Rectal smooth muscle tissue (tissue), 1 donor: ENCODE results near the gene ZNF526.

ENCODE experiments used
- H3K27ac ChIP-seq: one replicate; pipeline ENCODE4 v1.7.0; 2013; ENCODE audit warnings: low read depth, low read length, inconsistent platforms
- H3K27me3 ChIP-seq: one replicate; pipeline ENCODE4 v1.7.0; 2013; ENCODE audit warnings: low read length; ENCODE audit not compliant: control insufficient read depth, insufficient read depth
- H3K36me3 ChIP-seq: one replicate; pipeline ENCODE4 v1.7.0; 2013; ENCODE audit warnings: low read length; ENCODE audit not compliant: control insufficient read depth, insufficient read depth
- H3K4me1 ChIP-seq: one replicate; pipeline ENCODE4 v1.7.0; 2013; ENCODE audit warnings: low read length; ENCODE audit not compliant: control insufficient read depth, insufficient read depth
- H3K4me3 ChIP-seq: one replicate; pipeline ENCODE4 v1.7.0; 2013; ENCODE audit warnings: low read length
- H3K9ac ChIP-seq: one replicate; pipeline ENCODE4 v1.7.0; 2013; ENCODE audit warnings: low read length

Gene ZNF526

DNA sequence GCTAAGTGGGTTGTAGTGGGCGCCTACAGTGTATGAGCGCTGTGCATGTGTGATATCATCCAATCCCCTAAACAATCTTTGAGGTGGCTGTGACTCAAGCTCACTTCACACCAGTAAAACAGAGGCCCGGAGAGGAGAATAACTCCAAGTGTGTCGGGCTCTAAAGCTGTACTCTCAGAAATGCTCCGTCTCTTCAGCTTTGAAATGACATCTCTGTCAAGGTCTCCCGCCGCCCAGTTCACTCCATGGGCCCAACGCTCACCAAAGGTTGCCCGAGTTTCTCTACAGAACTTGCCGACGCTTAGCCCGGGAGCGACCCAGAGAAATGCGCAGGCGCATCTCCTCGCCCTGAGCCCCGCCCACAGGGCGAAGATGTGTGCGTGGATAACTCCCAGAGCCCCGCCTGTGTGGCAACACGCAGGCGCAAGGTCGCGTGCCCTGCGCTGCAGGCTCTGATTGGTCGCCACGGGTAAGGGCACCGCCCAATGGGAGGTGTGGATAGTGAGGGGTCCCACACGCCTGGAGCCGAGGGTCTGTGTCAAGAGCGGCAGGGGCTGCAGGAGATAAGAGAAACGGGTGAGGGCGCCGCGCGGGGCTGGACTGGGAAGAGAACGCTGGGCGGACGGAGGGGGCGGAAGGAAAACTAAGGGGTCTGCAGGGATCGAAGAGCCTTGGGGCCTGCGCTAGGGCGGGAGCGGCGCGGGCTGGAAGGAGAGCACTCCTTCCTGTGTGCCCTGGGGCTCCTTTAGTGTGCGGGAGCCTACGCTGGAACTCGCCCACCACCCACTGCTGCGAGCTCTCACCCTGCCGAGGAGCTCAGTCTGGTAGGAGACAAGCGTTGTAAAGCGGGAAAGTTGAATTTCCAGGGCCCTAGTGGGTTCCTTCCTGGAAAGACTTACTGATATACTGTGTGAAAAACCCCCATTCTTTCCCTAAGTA is at the start of gene ZNF526:
Gene ZNF526 (plus strand): TSS at position 501 of the 939 bp plus-strand sequence. CDS start 4,092 bp downstream, outside the sequence.
- H3K27ac ChIP-seq, result peak within 1 kb of the TSS; percentile 61
- peak within 1 kb of the TSS; percentile 94 for H3K4me3 ChIP-seq
- H3K9ac ChIP-seq, result peak within 1 kb of the TSS; percentile 38
- no peaks in the 10 kb centered on the region for H3K27me3 ChIP-seq
- H3K36me3 ChIP-seq, result peaks cover 8% of the 10 kb centered on the region
- peaks cover 18% of the 10 kb centered on the region for H3K4me1 ChIP-seq

- no peak overlapping the region for H3K4me3 ChIP-seq
- peaks cover 15% of the 10 kb centered on the region for H3K27me3 ChIP-seq
Measured at GRCh38 chr19:42170715-42171114, 49.4 kb upstream of the ZNF526 start.

GRCh38 chr19:42172261-42172660 is 47.9 kb upstream of the ZNF526 start:
- H3K27ac ChIP-seq, result no peak overlapping the region
- H3K27me3 ChIP-seq, result peaks cover 18% of the 10 kb centered on the region
- H3K4me3 ChIP-seq, result no peak overlapping the region
- no peak overlapping the region for H3K9ac ChIP-seq
- H3K4me1 ChIP-seq, result no peaks in the 10 kb centered on the region
- H3K36me3 ChIP-seq, result no peaks in the 10 kb centered on the region

More at GRCh38 chr19:42170715-42171114, 49.4 kb upstream of the ZNF526 start:
- H3K9ac ChIP-seq, result no peak overlapping the region
- H3K27ac ChIP-seq, result no peak overlapping the region
- no peaks in the 10 kb centered on the region for H3K4me1 ChIP-seq
- no peaks in the 10 kb centered on the region for H3K36me3 ChIP-seq

DNA sequence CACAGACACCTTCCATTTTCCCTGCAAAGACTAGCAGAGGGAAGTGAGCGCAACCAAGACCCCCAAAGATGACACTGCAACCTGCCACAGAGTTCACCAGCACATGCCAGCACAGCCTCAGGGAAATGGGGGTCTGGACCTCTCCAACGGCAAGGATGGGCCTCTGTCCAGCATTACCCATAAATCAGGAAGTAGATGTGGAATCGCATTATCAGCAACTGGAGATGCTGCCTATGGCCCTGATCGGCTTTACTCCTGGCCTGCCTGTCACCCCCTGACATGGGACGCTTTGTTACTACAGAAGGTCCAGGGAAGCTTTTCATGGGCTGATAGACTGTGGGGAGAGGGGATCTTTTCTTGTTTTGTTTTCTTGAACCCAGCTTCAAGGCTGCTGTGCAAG is 46.4 kb upstream of the ZNF526 start:
- Histone ChIP-seq H3K27ac (no peak overlapping the region), H3K9ac (no peak overlapping the region), H3K4me1 (no peaks in the 10 kb centered on the region), H3K36me3 (no peaks in the 10 kb centered on the region), H3K27me3 (peaks cover 23% of the 10 kb centered on the region), H3K4me3 (no peak overlapping the region)

GRCh38 chr19:42174188-42174587 is 45.9 kb upstream of the ZNF526 start:
- Histone ChIP-seq H3K4me3 (no peak overlapping the region), H3K27me3 (peaks cover 23% of the 10 kb centered on the region), H3K27ac (no peak overlapping the region), H3K36me3 (no peaks in the 10 kb centered on the region), H3K9ac (no peak overlapping the region), H3K4me1 (no peaks in the 10 kb centered on the region)

DNA sequence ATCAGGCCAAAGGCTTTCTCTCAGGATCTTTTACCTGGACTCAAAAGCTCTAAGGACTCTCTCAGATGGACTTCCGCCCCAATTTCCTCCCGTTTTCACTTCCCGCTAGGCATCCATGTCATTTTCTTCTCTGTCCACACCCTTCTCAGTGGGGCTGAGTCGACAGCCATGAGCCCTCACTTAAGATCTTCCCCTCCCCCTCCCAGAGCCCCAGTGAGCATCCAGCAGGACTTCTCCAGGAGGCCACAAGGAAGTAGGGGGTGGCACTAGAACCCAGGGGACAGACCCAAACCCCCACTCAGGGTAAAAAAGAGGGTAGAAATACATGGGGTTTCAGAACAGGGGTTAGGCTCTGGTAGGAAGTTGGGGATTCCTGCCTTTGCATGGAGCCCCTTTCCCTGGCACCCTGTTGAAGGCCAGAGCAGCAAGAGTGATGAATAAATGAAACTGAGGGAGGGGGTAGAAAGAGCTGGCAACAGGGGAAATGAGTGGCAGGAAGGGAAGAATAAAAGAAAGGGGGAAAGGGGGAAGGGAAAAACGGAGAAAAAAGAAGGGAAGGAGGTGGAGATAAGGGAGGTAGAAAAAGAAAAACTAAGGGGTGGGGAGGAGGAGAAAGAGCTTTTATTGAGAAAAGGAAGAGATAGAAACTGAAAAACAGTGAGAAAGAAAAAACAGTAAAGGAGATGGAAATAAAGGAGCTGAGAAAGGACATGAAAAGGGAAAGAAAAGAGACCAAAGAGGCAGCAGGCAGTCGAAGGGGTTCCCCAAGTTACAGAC is 45.0 kb upstream of the ZNF526 start:
- no peaks in the 10 kb centered on the region for H3K4me1 ChIP-seq
- no peak overlapping the region for H3K4me3 ChIP-seq
- H3K27ac ChIP-seq, result no peak overlapping the region
- H3K27me3 ChIP-seq, result peaks cover 24% of the 10 kb centered on the region
- H3K9ac ChIP-seq, result no peak overlapping the region
- H3K36me3 ChIP-seq, result no peaks in the 10 kb centered on the region

DNA sequence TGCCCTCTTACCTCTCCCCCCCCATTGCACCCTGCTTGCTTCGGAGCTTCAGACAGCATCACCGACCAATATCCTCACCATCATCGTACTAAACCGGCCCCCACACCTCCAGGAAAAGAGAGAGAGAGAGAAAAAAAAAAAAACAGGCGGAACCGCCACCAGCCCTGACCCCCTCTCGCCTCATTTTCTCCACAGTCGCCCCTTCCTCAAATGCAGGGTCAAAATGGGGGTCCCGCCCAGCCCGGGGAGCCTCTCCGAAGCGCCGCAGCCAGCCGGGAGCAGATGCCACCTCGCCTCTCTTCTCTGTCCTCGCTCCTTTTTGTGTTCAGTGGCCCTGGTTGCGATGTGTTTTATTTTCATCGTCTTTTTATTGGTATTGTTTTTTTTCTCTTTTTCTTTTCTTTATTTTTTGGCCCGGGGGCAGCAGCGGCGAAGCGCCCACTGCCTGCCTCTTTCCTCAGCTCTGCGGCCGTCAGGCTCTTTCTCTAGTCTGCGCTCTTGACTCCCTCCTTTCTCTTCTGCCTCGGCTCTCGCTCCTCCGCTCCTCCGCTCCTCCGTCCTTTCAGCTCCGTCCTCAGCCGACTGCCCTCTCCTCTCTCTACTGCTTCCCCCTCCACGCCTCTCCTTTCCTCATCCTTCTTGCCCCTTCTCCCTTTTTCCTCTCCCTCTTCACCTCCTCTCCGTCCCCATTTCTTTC is 44.0 kb upstream of the ZNF526 start:
- no peaks in the 10 kb centered on the region for H3K36me3 ChIP-seq
- H3K4me1 ChIP-seq, result no peaks in the 10 kb centered on the region
- H3K9ac ChIP-seq, result no peak overlapping the region
- no peak overlapping the region for H3K27ac ChIP-seq
- peak overlapping the region; percentile 54 for H3K4me3 ChIP-seq
- peaks cover 29% of the 10 kb centered on the region for H3K27me3 ChIP-seq

DNA sequence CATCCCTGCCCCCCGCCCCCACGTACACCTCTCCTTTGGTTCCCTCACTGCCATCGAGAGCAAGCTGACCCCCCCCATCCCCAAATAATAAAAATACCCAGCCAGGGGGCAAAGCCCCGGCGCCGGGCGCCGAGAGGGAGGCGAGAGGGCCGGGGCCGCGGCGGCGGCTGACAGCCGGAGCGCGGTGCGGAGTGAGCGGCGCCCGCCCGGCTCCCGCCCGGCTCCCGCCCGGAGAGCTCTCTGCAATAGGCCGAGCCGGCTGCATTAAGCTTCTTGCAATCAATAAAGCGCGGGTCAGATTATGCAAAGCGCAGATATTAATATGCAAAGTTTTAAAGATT is 43.5 kb upstream of the ZNF526 start:
- Histone ChIP-seq H3K9ac (no peak overlapping the region), H3K27me3 (peaks cover 29% of the 10 kb centered on the region), H3K4me1 (no peaks in the 10 kb centered on the region), H3K27ac (no peak overlapping the region), H3K4me3 (peak overlapping the region; percentile 54), H3K36me3 (no peaks in the 10 kb centered on the region)

DNA sequence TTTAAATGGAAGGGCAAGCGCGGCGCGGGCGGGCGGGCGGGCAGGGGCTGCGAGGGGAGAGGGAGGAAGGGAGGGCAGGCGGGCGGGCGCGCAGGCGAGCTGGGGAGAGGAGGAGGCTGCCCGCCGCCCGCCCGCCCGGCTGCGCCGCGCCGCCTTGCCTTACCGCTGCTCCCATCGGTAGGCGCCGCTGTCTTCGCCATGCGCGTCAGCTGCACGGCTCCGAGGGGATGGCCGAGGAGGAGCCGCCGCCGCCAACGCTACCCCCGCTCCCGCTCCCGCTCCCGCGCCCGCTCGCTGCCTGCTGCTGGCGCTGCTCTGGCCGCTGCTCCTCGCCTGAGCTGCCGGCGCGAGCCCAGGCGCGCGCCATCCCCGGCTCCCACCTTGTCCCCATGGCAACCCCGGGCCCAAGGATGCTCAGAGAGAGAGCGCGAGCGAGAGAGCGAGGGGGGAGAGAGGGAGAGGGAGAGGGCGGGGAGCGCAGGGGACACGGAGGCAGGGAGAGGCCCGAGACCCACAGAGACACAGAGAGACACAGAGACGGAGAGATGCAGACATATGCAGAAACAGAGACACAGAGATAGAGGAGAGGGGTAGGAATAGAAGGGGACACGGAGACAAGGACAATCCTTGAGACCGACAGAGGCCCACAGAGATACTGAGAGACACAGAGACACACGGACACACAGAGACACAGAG is 43.0 kb upstream of the ZNF526 start:
- Histone ChIP-seq H3K4me3 (peak overlapping the region; percentile 19), H3K27me3 (peaks cover 29% of the 10 kb centered on the region), H3K4me1 (no peaks in the 10 kb centered on the region), H3K36me3 (no peaks in the 10 kb centered on the region), H3K27ac (no peak overlapping the region), H3K9ac (no peak overlapping the region)

GRCh38 chr19:42177686-42178019 is 42.5 kb upstream of the ZNF526 start:
- H3K9ac ChIP-seq, result no peak overlapping the region
- H3K4me3 ChIP-seq, result no peak overlapping the region
- H3K27me3 ChIP-seq, result peaks cover 29% of the 10 kb centered on the region
- H3K27ac ChIP-seq, result no peak overlapping the region
- no peaks in the 10 kb centered on the region for H3K36me3 ChIP-seq
- no peaks in the 10 kb centered on the region for H3K4me1 ChIP-seq

GRCh38 chr19:42178791-42179674 is 41.1 kb upstream of the ZNF526 start:
- Histone ChIP-seq H3K9ac (no peak overlapping the region), H3K36me3 (no peaks in the 10 kb centered on the region), H3K4me1 (no peaks in the 10 kb centered on the region), H3K27ac (no peak overlapping the region), H3K4me3 (no peak overlapping the region), H3K27me3 (peaks cover 27% of the 10 kb centered on the region)
